Right hindlimb (tissue), 1 donor: ENCODE measurements around the gene ASB2.

ENCODE experiments used
- DNase-seq: peaks from one replicate; pipeline ENCODE4 v3.0.0-alpha.2; 2018

Gene ASB2

GRCh38 chr14:94001016-94001415 is 24.6 kb upstream of the ASB2 start:
- peak; percentile 30 for DNase-seq

GRCh38 chr14:94000267-94000666 is 23.9 kb upstream of the ASB2 start:
- no peak for DNase-seq

- DNase-seq = no peak
These were observed 23.2 kb upstream of the ASB2 start for GRCh38 chr14:93999573-93999972.

GRCh38 chr14:93998871-93999403 is 22.6 kb upstream of the ASB2 start:
- no peak for DNase-seq

- no peak for DNase-seq
These were observed 21.8 kb upstream of the ASB2 start for GRCh38 chr14:93997916-93998870.

GRCh38 chr14:93997082-93997481 is 20.7 kb upstream of the ASB2 start, which contains the start of gene CCDC197:
Gene CCDC197, plus strand, starts transcription at chr14:93997301. Its CDS starts 831 bp downstream, at chr14:93998132.
- no peak for DNase-seq

GRCh38 chr14:93996130-93996695 is 19.8 kb upstream of the ASB2 start:
- DNase-seq = no peak

GRCh38 chr14:93994919-93995682 is 18.7 kb upstream of the ASB2 start:
- DNase-seq = peak; percentile 47

GRCh38 chr14:93993382-93993781 is 17.0 kb upstream of the ASB2 start:
- DNase-seq = no peak

GRCh38 chr14:93991649-93992048 is 15.3 kb upstream of the ASB2 start:
- no peak for DNase-seq

GRCh38 chr14:93991212-93991611 is 14.8 kb upstream of the ASB2 start:
- no peak for DNase-seq

- DNase-seq = no peak
These were observed 13.6 kb upstream of the ASB2 start for GRCh38 chr14:93989939-93990338.

- no peak for DNase-seq
These were observed 11.6 kb upstream of the ASB2 start for GRCh38 chr14:93987815-93988476.

GRCh38 chr14:93987376-93987775 is 11.0 kb upstream of the ASB2 start:
- no peak for DNase-seq

- DNase-seq = no peak
These were observed 10.6 kb upstream of the ASB2 start for GRCh38 chr14:93986955-93987354.

- peak; percentile 44 for DNase-seq
These were observed 8.6 kb upstream of the ASB2 start for GRCh38 chr14:93984987-93985410.

- no peak for DNase-seq
These were observed 7.7 kb upstream of the ASB2 start for GRCh38 chr14:93984070-93984469.

GRCh38 chr14:93982230-93983007 is 6.0 kb upstream of the ASB2 start:
- no peak for DNase-seq

GRCh38 chr14:93981316-93982229 is 5.2 kb upstream of the ASB2 start:
- no peak for DNase-seq

- DNase-seq = no peak
These were observed 4.3 kb upstream of the ASB2 start for GRCh38 chr14:93980456-93981201.
